ENCODE data around the gene NAB2.
"Not testable (repeated sequence)": the region's sequence is repeated elsewhere in the genome, so short reads cannot be mapped to it uniquely, and the experiment has no call there.

The NAB2 gene, protein sequence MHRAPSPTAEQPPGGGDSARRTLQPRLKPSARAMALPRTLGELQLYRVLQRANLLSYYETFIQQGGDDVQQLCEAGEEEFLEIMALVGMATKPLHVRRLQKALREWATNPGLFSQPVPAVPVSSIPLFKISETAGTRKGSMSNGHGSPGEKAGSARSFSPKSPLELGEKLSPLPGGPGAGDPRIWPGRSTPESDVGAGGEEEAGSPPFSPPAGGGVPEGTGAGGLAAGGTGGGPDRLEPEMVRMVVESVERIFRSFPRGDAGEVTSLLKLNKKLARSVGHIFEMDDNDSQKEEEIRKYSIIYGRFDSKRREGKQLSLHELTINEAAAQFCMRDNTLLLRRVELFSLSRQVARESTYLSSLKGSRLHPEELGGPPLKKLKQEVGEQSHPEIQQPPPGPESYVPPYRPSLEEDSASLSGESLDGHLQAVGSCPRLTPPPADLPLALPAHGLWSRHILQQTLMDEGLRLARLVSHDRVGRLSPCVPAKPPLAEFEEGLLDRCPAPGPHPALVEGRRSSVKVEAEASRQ

DNA sequence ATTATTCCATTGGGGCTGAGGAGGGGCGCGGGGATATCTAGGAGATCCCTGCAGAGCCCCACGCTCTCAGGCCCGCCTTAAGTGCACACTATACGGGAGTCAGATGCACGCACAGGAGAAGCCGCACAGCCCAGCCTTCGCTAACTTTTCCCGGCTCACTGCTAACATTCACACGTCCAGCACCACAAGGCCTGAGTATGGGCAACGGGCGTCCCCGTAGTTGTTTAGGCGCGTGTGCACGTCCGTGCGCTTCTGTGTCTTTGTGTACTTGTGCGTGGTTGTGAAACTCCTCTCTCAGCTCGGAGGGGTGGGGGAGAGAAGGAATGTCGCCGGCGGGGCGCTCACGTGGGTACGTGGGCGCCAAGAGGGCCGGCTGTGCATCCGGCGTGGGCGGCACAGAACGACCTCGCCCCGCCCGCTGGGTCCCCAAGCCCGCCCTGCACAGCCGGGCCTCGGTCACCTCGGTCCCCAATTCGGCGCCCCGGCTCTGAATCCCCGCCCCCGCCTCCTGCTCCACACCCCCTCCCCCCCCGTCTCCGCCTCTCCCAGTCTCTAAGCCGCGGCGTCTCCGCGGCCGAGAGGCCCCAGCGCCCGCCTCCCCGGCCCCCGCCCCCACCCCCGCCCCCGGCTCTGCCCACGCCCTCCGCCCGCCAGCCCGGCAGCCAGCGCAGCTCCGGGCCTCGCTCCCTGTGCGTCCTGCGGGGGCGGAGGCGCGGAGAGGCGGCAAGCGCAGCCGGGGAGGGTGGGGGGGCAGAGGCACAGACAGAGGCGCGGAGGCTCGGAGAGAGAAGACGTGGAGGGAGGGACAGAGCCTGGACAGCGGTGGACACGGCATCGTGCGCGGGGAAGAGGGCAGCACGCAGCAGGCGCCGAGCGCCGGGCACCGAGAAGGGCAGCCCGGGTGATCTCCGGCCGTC is at the start of gene NAB2:
Gene NAB2 (plus strand): TSS at position 761 of the 917 bp plus-strand sequence. CDS start 158 bp downstream, outside the sequence.
- DNase-seq (ENCODE audit: low read depth in 2 of 2, low spot score in 1 of 2) = peak; percentile 61 to 88

DNA sequence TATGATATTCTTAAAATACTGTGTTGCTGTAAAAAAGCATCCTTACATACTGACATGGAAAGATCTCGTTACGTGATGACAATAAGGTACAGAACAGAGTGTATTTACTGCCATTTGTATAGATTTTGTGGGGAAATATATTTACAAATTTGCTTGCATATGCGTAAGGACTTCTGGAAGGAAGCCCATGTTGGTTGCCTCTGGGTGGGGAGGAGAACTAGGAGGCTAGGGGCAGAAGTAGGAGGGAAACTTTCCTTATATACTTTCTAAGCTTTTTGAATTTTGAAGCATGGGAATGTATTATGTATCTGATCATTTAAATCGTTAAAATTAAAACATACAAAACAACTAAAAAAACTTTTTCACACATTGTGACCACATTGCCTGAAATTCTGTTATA is 48.7 kb upstream of the NAB2 start:
- no peak for DNase-seq (ENCODE audit: low read depth in 2 of 2, low spot score in 1 of 2)

DNA sequence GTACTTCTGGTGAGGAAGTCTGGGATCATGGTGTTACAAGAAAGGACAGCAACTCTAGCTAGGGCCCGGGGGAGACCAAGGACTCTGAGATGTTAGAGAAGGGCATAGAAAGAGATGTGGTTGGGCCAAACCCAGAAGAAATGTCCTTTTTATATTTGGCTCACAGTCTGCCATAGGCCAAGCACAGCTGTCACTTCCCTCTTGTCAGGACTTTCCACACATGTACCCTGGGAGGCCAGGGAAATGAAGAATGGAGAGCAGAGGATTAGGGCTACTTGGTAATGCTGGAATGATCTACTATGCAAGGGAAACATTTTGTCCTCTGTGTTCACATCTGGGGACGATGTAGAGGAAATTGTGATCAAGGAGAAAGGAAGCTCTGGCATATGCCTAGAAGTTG is 48.2 kb upstream of the NAB2 start:
- no peak for DNase-seq (ENCODE audit: low read depth in 2 of 2, low spot score in 1 of 2)

DNA sequence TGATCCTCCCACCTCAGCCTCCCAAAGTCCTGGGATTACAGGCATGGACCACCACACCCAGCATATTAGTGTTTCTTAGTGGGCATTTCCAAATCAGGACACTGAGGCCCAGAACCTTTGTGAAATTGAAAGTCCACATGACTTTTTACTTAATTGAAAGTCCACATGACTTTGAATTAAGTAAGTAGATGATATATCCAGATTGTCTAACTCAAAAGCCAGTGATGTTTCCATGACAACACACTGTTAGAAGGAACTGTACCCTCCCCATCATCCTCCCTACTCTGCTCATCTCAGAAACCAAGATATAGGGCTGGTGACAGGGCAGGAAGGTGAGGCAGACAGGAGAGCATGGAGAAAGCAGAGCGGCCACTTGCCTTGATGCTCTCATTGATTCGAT is 46.2 kb upstream of the NAB2 start:
- DNase-seq (ENCODE audit: low read depth in 2 of 2, low spot score in 1 of 2) = no peak

DNA sequence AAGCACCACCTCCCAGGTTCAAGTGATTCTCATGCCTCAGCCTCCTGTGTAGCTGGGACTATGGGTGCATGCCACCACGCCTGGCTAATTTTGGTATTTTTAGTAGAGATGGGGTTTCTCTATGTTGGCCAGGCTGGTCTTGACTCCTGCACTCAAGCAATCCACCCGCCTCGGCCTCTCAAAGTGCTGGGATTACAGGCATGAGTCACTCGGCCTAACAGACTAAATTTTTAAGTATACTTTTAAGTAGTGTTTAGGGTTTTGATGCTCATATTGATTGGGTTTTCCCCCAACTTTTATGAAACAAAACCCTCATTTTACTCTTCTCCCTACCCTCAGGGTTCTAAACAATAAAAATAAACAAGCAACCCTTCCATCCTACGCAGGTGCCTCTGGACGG is 44.4 kb upstream of the NAB2 start:
- no peak for DNase-seq (ENCODE audit: low read depth in 2 of 2, low spot score in 1 of 2)

DNA sequence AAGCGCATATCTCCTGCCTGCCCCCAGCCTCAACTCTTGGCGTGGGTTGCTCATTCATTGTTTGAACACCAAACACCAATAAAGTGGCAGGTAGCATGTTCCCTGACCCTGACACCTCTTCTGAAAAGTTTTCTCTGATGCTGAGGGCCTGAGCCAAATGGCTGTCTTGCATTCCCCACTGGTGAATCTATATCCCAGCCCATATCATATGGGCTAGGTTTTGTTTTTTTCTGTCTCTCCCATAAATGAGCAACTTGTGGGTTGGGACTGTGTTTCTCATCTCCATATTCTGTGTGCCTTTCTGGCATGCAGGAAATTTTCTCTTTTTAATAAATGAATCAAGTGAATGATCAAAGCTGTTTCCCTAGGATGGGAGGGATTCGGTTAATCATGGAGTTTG is 44.0 kb upstream of the NAB2 start:
- no peak for DNase-seq (ENCODE audit: low read depth in 2 of 2, low spot score in 1 of 2)

DNA sequence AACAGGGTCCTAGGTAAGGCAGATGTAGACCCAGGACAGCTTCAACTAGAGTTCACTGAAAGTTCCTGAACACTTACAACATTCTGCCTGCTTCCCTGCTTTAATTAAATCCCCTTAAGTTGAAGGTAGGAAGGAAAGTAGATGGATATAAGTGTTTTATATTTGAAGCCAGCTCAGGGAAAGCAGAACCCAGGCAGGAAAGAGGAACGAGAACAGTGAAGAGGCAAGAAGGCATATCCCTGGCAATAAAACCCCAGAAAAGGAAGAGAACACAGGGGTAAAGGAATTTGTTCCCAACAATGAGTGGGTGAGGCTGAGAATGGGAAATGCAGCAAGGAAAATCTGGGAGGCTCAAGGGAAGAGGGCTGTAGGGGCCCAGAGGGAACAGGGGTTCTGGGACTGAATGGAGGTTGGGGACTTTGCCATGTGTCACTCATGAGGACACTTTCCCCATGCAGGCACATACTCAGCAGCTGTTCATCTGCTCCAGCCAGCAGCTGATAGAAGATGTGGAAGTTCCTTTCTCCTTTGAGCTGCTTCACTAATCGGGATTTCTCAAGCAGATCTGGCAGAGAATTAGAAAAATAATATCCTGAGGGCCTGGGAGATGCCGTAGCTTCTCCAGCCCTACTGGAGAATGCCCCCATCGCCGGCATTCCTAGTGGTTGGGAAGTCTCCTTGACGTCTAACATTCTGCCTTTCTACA is 42.7 kb upstream of the NAB2 start:
- DNase-seq (ENCODE audit: low read depth in 2 of 2, low spot score in 1 of 2) = no peak

DNA sequence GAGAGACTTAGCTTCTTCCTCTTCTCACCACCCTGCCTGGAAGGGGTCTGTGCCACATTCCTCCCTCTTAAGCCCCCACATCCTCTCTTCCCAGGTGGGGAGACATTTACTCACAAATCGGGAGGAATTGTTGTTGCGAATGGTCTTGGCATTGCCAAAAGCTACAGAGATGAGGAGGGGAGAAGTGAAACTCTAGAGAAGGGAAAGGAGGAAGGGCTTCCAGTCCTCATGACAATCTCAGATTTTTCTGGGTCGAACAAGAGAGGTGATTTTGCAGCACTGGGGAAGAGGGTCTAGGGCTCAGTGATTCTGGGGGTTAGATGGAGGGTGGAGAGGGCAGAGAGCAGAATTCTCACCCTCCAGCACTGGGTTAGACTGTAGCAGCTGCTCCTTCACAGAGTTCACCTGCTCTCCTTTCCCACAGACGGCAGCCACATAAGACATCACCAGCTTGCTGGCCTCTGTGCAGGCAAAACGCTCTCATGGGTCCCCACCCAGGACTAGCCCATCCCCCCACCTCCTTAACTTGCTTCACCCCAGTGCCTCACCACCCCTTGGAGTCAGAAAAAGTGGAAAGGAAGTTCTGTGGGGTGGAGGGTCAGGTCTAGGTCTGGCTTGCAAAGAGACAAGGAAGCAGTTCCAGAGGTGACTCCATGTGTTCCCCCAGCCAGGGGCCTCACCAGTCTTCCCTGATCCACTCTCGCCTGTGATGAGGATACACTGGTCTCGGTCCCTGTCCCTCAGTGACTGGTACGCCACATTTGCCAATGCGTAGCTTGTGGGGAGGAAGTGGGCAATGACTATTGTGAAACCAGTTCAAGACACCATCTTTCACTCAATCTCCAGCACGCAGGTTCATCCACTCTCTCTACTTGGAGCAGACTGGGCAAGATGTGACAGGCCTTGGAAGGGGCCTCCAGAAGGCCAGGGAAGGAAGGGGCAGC is 41.7 kb upstream of the NAB2 start:
- no peak for DNase-seq (ENCODE audit: low read depth in 2 of 2, low spot score in 1 of 2)

DNA sequence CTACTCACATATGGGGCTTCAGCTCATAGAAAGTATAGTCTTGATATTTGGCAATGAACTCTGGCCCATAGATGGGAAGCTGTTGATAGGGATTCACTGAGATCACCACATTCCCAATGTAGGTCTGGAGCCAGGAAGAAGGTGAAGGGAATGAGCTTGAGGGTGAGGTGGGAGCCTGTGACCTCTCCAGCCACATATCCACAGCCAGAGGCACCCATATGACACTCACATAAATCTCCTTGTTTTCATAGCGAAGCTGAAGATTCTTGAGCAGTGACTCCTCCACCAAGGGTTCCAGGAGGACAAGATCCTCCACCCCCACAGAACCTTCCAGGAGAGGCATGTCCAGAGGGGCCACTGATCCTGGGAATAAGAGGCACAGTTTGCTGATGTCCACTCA is 40.9 kb upstream of the NAB2 start:
- DNase-seq (ENCODE audit: low read depth in 2 of 2, low spot score in 1 of 2) = no peak

DNA sequence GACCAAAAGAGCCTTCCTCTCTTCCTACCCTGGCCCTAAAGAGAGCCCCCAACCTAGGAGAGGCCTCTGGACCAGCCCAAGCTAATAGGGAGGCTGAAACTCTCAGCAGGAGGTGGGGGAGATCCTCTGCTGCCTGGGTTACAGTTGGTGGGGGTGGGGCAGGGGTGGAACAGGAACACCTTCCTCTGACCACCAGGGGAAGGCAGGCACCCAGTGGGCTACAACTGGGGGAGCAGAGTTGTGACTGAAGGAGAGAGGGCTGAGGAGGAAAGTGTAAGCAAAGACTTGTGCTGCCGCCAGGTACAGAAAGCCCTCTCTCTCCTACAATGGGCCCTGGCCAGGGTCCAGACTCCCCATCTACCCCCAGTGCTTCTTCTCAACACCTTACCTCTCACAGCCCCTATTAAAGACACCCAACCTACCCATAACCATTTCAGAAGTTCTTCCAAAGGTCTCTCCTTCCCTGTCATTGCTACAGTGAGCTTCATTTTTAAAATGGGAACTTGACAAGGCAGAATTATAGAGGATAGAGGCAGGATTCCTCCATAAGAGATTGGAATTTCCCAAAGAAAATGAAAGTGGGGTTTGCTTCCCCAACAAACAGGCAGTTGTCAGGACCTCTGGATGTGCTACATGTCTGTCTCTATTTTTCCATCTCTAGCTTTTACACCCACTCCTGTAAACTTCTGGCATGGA is 40.3 kb upstream of the NAB2 start:
- no peak for DNase-seq (ENCODE audit: low read depth in 2 of 2, low spot score in 1 of 2)

DNA sequence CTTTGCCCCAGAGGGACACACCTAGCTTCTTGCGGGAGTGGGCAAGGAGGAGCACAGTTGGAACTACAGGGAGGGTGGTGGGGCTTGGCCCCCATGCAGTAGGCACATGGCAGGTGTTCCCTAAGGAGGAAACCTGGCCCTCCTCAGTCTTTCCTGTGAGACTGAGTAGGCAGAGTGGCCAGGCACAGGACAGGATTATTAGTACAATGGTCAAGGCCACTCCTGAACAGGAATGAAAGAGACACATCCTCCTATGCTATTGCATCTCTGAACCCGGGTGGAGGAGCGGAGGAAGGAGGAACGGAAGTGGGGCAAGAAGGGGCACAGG is 39.8 kb upstream of the NAB2 start:
- DNase-seq (ENCODE audit: low read depth in 2 of 2, low spot score in 1 of 2) = no peak

DNA sequence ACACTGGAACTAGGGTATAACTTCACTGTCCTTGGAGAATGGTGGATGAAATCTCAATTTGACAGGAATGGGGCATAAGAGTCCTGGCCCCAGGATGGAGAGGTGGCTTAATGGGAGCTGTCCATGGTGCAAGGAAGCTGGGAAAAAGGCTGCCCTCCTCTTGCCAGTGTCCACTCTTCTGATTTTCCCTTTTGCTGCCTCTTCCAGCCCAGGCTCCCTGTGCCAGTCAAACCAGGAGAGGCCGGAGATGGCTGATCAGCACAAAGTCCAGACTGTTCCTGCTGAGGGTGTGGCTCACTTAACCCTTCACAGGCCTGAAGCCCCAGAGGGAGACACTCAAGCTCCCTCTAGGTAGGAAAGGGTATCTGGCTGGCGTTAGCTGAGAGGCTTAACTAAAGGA is 39.0 kb upstream of the NAB2 start, which contains the start of gene MYO1A:
Gene MYO1A (minus strand): TSS at position 240 of the 400 bp plus-strand sequence. CDS start 1,806 bp downstream, outside the sequence.
- DNase-seq (ENCODE audit: low read depth in 2 of 2, low spot score in 1 of 2) = no peak

DNA sequence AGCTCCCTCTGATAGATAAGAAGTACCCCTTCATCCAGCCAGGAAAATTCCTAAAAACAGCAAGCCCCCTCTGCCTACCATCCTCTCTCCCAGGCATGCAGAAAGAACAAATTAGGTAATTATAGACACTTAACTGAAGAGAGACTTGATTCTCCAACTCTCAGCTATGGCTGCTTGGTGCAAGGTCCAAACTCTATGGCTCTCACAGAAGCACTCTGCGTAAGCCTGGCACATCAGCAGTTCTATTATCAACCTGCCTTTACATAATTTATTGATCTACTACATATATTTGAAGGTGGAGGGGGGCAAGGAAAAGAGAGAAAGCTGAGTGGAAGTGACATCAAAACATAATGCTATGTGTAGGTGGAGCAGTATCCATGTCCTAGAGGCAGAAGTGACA is 37.9 kb upstream of the NAB2 start:
- no peak for DNase-seq (ENCODE audit: low read depth in 2 of 2, low spot score in 1 of 2)

DNA sequence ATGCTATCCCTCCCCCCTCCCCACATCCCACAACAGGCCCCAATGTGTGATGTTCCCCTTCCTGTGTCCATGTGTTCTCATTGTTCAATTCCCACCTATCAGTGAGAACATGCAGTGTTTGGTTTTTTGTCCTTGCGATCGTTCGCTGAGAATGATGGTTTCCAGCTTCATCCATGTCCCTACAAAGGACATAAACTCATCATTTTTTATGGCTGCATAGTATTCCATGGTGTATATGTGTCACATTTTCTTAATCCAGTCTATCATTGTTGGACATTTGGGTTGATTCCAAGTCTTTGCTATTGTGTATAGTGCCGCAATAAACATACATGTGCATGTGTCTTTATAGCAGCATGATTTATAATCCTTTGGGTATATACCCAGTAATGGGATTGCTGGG is 35.8 kb upstream of the NAB2 start:
- DNase-seq (ENCODE audit: low read depth in 2 of 2, low spot score in 1 of 2) = not testable (repeated sequence)

DNA sequence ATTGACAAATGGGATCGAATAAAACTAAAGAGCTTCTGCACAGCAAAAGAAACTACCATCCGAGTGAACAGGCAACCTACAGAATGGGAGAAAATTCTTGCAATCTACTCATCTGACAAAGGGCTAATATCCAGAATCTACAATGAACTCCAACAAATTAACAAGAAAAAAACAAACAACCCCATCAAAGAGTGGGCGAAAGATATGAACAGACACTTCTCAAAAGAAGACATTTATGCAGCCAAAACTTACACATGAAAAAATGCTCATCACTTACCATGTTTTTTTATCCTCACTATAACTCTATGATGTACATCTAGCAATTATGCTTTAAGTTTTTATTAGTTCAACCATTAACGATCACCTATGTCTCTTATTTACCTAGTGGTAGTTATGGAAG is 35.0 kb upstream of the NAB2 start:
- not testable (repeated sequence) for DNase-seq (ENCODE audit: low read depth in 2 of 2, low spot score in 1 of 2)

DNA sequence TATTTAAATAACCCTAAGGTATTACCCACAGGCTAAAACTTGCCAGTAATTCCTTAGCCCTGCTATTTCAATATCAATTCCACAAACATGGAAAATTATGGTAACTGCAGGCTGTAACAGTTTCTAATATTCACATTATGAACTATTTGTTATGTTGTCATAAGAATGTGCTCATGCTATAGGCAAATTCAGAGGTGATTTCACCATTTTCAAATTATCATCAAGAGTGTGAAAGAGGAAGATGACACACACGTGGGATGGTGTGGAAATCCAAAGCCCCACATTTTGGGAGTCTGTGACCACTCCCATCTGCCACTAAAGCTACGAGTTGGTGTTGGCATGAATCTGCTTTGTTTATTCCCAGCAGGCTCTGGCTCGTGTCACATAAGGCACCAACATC is 33.1 kb upstream of the NAB2 start:
- no peak for DNase-seq (ENCODE audit: low read depth in 2 of 2, low spot score in 1 of 2)

DNA sequence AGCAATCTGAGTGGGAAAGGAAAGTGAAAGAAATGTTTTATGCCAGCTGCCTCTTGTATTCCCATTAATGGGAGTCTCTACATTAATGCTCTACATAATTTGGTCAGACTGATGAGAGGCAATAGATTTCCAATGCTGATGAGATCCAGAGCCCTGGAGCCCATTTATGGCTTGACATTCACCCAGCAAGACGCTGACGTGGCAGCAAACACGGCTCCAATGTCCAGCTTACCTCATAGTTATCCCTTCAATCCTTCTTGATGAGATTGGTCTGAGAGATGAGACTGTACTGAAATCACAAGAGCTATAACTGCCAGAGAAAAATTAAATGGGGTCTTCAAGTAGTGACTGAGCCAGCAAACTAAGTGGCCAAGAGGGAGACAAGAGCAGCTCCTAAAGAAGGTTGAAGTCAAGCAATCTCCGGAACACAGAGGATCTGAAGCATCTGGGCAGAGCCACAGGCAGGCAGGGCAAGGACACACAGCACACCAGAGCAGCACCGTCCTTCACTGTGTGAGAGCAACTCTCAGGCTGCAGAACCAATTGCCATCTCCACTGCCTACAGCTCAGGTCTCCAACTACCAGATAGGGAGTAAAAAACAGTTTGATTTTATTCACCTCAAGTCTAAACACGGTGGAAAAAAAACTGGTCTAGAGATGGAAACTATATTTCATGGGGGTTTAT is 31.7 kb upstream of the NAB2 start:
- no peak for DNase-seq (ENCODE audit: low read depth in 2 of 2, low spot score in 1 of 2)

DNA sequence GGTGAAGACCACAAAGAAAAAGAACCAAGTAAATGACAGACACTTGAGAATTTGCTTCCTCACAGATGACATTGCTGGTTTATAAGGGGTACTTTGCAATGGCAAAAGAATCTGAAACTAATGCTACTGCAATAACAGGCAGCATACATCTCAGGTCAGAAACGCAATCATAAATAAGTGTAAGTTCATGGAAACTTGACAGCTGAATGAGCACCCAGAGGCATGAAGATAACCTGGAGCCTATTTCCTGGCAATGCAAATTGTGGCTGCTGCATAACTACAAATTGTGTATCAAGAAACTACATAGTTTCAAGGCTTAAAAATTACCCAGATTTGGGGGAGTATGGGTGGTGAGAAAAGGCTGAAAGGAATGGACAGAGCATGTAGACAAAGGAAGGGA is 30.5 kb upstream of the NAB2 start:
- no peak for DNase-seq (ENCODE audit: low read depth in 2 of 2, low spot score in 1 of 2)
